CD4-positive, alpha-beta T cell (primary cell): ENCODE results near the gene RUFY4. TPM values are rescaled to one million over a fixed set of nuclear protein-coding genes. Genes with fewer than 3 reads are reported as not detected.
"Not testable (repeated sequence)": the region's sequence is repeated elsewhere in the genome, so short reads cannot be mapped to it uniquely, and the experiment has no call there.

ENCODE experiments used
- ATAC-seq: fragments of 200-7000 bp; cut with Tn5 transposase; one replicate; pipeline ENCODE4 v1.10.0; 2022; ENCODE audit warnings: mild to moderate bottlenecking; ENCODE audit not compliant: poor library complexity
- CTCF ChIA-PET: fragments of 350-600 bp; sonication (Branson Sonifier 250); formaldehyde crosslinking; loops from one replicate; lab custom pipeline; 2021; ENCODE audit warnings: antibody characterized with exemption, inconsistent platforms; lab: Charles Lee
- POLR2A ChIA-PET: fragments of 350-600 bp; sonication (Branson Sonifier 250); formaldehyde crosslinking; loops from one replicate; lab custom pipeline; 2021; ENCODE audit warnings: antibody characterized with exemption, inconsistent platforms; lab: Charles Lee
- DNase-seq, 14 experiments: peaks; one replicate each; pipeline ENCODE4 v3.0.0-alpha.2; 2013 to 2020; ENCODE audit warnings: mixed read lengths in 2 of 14
- H3K27ac ChIP-seq, 2 donors: one replicate each; pipeline versions ENCODE4 v1.5.1 to v1.7.0; 2013; ENCODE audit warnings: low read length in 2 of 2, low read depth in 1 of 2, mild to moderate bottlenecking in 1 of 2
- H3K27me3 ChIP-seq, 2 experiments: 1 replicate in 1 of 2; 2 replicates in 1 of 2; pipeline versions ENCODE4 v1.6.1 to v1.7.0; 2013; ENCODE audit warnings: low read length in 2 of 2, control low read depth in 1 of 2, mild to moderate bottlenecking in 1 of 2, moderate library complexity in 1 of 2; ENCODE audit not compliant: insufficient read depth in 2 of 2, control insufficient read depth in 1 of 2
- H3K36me3 ChIP-seq: one replicate; pipeline ENCODE4 v1.6.1; 2013; ENCODE audit warnings: low read length, control low read depth; ENCODE audit not compliant: insufficient read depth
- H3K4me1 ChIP-seq: one replicate; pipeline ENCODE4 v1.6.1; 2013; ENCODE audit warnings: low read length, control low read depth; ENCODE audit not compliant: insufficient read depth
- H3K4me3 ChIP-seq: one replicate; pipeline ENCODE4 v1.5.1; 2013; ENCODE audit warnings: mild to moderate bottlenecking, low read length, moderate library complexity
- H3K9me3 ChIP-seq, 2 experiments: 1 replicate in 1 of 2; 2 replicates in 1 of 2; pipeline versions ENCODE4 v1.6.1 to v1.7.0; 2013; ENCODE audit warnings: low read length in 2 of 2, mild to moderate bottlenecking in 2 of 2, control low read depth in 1 of 2, moderate library complexity in 1 of 2; ENCODE audit not compliant: control insufficient read depth in 1 of 2, insufficient read depth in 1 of 2
- H3K27ac Mint-ChIP-seq: one replicate; pipeline ENCODE4 v1.8.0; 2020; ENCODE audit warnings: mixed read lengths
- H3K27me3 Mint-ChIP-seq: one replicate; pipeline ENCODE4 v1.8.0; 2021; ENCODE audit warnings: mixed read lengths
- H3K36me3 Mint-ChIP-seq: one replicate; pipeline ENCODE4 v1.8.0; 2021; ENCODE audit warnings: low read depth, mixed read lengths
- H3K4me1 Mint-ChIP-seq: one replicate; pipeline ENCODE4 v1.8.0; 2021; ENCODE audit warnings: low read depth, mixed read lengths
- H3K4me3 Mint-ChIP-seq: one replicate; pipeline ENCODE4 v1.8.0; 2020; ENCODE audit warnings: mild to moderate bottlenecking, mixed read lengths
- H3K9me3 Mint-ChIP-seq: one replicate; pipeline ENCODE4 v1.8.0; 2020; ENCODE audit warnings: mixed read lengths
- CTCF ChIP-seq: fragments of 200-600 bp; IDR thresholded peaks from one replicate; pipeline ENCODE4 v1.8.0; 2022; ENCODE audit warnings: antibody characterized with exemption, mild to moderate bottlenecking
- intact Hi-C, 2 experiments: fragments of 100-400 bp; cut with DNase I in 1 of 2; cut with micrococcal nuclease in 1 of 2; formaldehyde crosslinking; loops; one replicate each; pipeline versions ENCODE4 v1.15.1 to v1.9.0; 2023 to 2025; cut with DNase I, micrococcal nuclease
- total RNA-seq, 174 experiments: library from RNA in 2 of 174; stranded (reverse) in 2 of 174; gene quantifications; one replicate each; pipeline ENCODE4 v1.2.3 and lab custom pipeline; 2021 to 2026

Gene RUFY4
- total RNA-seq, 2 experiments from 2014 or later = 0.78 to 0.85 TPM

GRCh38 chr2:218097975-218098374, 28.9 kb downstream of the RUFY4 start:
- DNase-seq (no peak), ATAC-seq (no peak)
- H3K27me3 Mint-ChIP-seq = peaks cover 3% of the 10 kb centered on the region
- no peak overlapping the region for H3K27ac ChIP-seq
- no peaks in the 10 kb centered on the region for H3K36me3 Mint-ChIP-seq
- no peak overlapping the region for H3K27ac Mint-ChIP-seq
- POLR2A ChIA-PET = no interaction called here
- H3K4me1 ChIP-seq = no peaks in the 10 kb centered on the region
- no peak overlapping the region for H3K4me3 Mint-ChIP-seq
- no peaks in the 10 kb centered on the region for H3K9me3 ChIP-seq
- no peaks in the 10 kb centered on the region for H3K4me1 Mint-ChIP-seq
- H3K9me3 Mint-ChIP-seq = no peaks in the 10 kb centered on the region
- no peak for TF ChIP-seq CTCF
- H3K27me3 ChIP-seq = no peaks in the 10 kb centered on the region
- H3K36me3 ChIP-seq = no peaks in the 10 kb centered on the region
- intact Hi-C loops = no loop called here
- CTCF ChIA-PET = no interaction called here
- no peak overlapping the region for H3K4me3 ChIP-seq

GRCh38 chr2:218108834-218109233, 39.8 kb downstream of the RUFY4 start:
- H3K27me3 Mint-ChIP-seq = peaks cover 58% of the 10 kb centered on the region
- H3K9me3 ChIP-seq = peaks cover 0 to 13% of the 10 kb centered on the region in 2 experiments
- H3K4me3 ChIP-seq, H3K4me1 Mint-ChIP-seq, DNase-seq, H3K36me3 ChIP-seq, H3K4me3 Mint-ChIP-seq, intact Hi-C loops, H3K27me3 ChIP-seq, ATAC-seq, H3K27ac ChIP-seq, POLR2A ChIA-PET, H3K9me3 Mint-ChIP-seq, H3K27ac Mint-ChIP-seq, CTCF ChIA-PET, H3K36me3 Mint-ChIP-seq, H3K4me1 ChIP-seq: not testable (repeated sequence)

GRCh38 chr2:218121789-218122188, 52.7 kb downstream of the RUFY4 start:
- H3K4me1 Mint-ChIP-seq, H3K27ac ChIP-seq, H3K4me3 ChIP-seq, DNase-seq, intact Hi-C loops, H3K36me3 Mint-ChIP-seq, H3K27ac Mint-ChIP-seq, CTCF ChIA-PET, H3K27me3 ChIP-seq, POLR2A ChIA-PET, H3K4me3 Mint-ChIP-seq, H3K36me3 ChIP-seq, H3K4me1 ChIP-seq, ATAC-seq: not testable (repeated sequence)
- Mint-ChIP-seq H3K27me3 (peaks cover 32% of the 10 kb centered on the region), H3K9me3 (peaks cover 15% of the 10 kb centered on the region)
- peaks cover 6 to 15% of the 10 kb centered on the region in 2 experiments for H3K9me3 ChIP-seq

- DNase-seq, H3K27ac Mint-ChIP-seq: not testable (repeated sequence)
These were observed 53.2 kb downstream of the RUFY4 start for GRCh38 chr2:218122286-218122685.

More at GRCh38 chr2:218122286-218122685, 53.2 kb downstream of the RUFY4 start:
- POLR2A ChIA-PET, intact Hi-C loops, H3K27ac ChIP-seq, H3K4me1 ChIP-seq, H3K27me3 ChIP-seq, CTCF ChIA-PET, H3K36me3 Mint-ChIP-seq, H3K36me3 ChIP-seq, ATAC-seq, H3K4me1 Mint-ChIP-seq, H3K4me3 ChIP-seq, H3K4me3 Mint-ChIP-seq: not testable (repeated sequence)
- peaks cover 4 to 15% of the 10 kb centered on the region in 2 experiments for H3K9me3 ChIP-seq
- H3K9me3 Mint-ChIP-seq = peaks cover 15% of the 10 kb centered on the region
- peaks cover 32% of the 10 kb centered on the region for H3K27me3 Mint-ChIP-seq
